DMS153 treated with DMSO at 0.1 percent for 48 hours (cell line): ENCODE results near the gene CEP162.
"Not testable (repeated sequence)": the region's sequence is repeated elsewhere in the genome, so short reads cannot be mapped to it uniquely, and the experiment has no call there.

Experiments
- DNase-seq: peaks from one replicate; lab custom pipeline; 2025; ENCODE audit not compliant: unreplicated experiment; lab: John Stamatoyannopoulos, UW

Gene CEP162, protein sequence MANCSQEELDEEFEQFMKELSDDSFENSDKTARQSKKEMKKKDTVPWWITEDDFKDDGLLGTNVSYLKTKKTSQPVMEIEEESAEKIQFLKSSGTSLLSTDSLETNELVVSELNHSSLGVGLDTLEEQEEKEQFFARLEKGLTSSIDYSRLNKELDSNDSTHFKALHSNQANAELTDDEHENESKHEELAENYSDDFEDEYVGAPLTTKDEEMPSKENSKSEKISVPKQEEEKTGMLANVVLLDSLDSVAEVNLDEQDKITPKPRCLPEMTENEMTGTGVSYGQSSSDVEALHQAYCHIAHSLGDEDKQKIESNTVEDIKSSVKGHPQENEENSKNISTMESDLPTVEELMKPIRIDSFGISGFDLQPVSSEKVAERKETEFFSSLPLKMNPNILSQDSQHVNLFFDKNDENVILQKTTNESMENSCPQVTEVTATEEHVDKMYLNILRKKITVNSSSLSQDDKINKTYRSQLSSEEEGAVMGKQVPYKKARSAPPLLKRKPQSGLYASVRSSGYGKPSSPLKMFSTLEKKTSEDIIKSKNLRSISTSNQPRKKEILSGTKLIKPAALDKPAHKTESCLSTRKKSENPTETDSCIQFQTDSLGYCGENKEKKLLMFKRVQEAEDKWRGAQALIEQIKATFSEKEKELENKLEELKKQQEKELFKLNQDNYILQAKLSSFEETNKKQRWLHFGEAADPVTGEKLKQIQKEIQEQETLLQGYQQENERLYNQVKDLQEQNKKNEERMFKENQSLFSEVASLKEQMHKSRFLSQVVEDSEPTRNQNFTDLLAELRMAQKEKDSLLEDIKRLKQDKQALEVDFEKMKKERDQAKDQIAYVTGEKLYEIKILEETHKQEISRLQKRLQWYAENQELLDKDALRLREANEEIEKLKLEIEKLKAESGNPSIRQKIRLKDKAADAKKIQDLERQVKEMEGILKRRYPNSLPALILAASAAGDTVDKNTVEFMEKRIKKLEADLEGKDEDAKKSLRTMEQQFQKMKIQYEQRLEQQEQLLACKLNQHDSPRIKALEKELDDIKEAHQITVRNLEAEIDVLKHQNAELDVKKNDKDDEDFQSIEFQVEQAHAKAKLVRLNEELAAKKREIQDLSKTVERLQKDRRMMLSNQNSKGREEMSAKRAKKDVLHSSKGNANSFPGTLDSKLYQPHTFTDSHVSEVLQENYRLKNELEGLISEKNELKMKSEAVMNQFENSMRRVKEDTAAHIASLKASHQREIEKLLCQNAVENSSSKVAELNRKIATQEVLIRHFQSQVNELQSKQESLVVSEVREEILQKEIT (N-terminal part only)

DNA sequence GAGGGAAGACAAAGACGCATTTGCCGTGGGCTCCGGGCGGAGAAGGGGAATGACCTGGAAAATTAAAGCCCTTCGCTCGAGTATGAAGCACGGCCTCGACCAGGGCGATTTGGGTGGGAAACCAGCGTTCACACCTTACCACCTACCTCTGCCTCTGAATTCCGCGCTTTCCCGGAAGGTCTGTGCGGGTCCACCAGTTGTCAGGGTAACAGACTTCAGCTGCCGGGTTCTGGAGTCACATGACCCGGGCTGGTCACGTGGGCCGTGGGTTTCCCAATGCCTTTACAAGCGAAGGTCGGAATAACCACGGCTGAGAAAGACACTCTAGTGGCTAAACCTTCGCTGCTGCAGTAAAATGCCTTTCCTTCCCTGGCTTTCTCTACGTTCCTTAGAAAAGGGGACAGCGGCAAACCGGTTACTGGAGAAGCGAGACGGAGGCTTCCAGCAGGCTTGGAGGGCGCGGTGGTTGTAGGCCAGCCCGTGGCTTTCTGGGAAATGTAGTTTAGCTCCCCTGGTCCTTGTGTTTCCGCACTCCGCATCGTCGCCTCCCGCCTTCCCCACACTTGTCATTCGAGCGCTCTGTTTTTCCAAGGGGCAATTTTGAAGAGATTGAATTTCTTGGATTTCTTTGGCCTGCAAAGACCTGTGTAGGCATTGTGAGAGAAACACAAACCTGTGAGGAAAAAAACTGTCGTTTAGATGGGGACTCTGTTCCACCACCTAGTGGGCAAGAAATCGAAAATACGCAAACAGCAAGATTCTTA is at the start of gene CEP162:
TSS of gene CEP162 (minus strand) at position 210 of the 764 bp plus-strand sequence. CDS start 1,250 bp downstream, outside the sequence.
- DNase-seq: peak; percentile 97

DNA sequence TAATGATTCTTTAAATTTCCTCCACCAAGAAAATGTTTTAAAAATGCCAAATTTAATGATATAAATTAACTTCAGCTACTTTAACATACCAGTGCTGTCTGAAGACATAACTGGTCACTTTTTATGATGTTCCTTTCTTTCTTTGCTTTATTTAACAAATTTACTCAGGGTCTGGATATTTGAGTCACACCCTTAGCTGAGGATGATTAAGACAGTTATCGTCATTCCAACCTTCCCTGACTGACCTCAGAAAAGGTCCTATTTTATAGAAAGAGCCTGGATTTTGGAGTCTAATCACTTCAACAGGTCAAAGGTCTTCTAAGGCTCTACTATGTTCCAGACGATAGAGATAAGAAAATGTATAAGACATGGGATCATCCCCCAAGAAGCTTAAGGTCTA is 47.4 kb upstream of the CEP162 start:
- DNase-seq: no peak

DNA sequence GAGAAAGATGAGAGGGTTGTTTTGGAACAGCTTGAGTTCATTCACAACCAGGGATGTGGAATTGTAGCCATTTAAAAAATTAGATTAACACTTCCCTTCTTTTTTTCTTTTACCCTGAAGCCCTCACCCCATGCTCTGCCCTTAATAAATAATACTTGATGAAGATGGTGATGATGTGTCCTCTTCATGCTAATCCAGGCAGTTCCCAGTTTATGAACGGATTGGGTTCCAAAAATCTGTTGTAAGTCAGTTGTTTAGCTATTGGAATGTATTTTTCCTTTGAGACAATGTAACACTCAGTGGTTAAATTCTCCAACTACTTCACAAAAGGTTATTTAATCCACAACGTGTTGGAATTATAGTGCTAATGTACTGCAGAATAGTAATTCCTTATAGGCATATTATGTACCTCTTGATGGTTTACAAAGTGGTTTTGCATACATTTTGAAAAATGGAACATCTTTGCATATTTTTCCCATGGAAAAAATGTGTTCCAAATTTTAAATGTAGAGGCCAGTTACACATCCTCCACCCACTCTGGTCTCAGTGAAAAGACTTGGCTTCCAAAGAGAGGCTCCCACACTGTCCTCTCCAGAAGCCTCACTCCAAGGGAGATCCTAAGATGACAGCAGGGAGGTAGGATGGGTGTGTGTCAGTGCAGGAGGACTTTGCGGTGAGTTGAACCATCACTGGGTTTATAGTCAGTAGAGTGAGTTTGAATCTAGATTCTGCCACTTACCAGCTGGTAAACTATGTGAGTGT is 45.8 kb upstream of the CEP162 start:
- DNase-seq: no peak

DNA sequence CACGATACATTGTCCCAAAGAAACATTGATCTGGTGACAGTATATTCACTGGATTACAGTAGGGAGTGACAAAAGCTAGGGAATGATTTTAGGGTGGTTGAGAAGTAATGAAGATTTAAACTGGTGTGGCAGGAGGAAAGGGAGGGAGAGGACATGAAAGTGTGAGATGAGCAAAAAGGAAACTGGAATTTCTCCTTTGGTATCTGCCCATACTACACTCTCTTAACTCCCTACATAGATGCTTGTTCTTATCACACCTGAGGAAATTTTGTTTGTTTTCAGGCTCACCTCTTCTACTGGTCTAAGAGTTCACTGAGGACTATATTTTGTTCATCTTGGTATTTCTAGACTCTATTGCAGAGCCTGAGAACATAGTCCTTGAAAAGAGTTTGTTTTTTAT is 44.9 kb upstream of the CEP162 start:
- no peak for DNase-seq

DNA sequence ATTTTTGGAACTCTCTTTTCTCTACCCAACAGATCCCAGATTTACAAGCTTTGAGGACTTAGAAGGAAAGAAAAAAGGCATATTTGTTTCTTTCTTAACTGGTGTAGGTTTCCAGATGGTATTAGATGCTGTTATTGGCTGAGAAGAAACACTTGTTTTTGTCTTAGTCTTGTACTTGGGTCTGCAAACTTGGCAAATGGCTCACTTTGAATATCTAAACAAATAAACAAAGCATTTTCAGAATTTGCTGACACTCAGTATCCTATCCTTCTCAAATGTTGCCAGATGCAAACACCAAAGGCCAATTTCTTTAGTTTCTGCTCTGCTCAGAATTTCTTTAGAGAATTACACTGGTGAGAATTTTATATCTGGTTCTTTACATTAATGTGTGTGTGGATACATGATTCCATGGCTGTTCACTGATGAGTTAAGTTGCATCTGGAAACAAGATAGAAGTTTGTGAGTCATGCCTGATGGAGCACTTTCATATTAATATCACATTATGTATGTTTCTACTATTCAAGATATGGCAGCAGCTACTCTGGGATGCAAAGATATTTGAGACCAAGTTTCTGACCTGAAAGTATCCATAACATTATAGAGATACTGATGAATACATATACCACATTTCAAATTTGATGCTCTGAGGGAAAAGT is 43.7 kb upstream of the CEP162 start:
- no peak for DNase-seq

DNA sequence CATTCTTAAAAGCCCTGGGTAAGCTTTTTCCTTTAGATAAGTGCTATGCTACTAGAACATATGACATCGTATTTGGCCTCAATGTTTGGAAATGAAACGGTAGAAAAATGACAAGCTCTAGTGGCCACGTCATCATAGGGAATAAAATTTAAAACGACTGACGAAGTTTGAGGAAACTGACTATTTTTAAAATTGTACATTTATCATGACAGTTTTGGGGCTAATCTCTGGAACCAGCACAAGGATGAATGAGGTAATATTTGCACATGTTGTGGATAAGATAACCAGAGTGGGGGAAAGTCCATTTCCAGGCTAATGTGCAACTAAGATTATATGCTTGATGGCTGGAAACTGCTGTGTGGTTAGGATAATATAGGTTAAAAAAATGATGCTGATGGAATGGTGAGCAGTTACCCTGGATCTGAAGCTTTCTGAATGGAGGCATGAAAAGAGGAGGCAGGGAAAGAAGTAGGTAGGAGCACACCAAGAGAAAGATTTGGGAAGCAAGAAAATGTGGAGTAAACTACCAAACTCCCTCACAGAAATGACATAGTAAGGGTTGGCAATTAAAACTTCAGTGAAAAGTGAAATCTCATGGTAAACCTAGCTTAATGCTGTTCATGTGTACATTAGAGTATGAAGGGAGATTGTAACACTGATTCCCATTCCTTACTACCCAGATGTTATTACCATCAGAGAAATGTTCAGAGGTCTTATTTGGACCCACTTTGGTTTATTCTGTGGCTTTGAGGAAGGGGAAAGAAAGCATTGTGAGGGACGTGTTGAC is 42.7 kb upstream of the CEP162 start:
- DNase-seq: no peak

DNA sequence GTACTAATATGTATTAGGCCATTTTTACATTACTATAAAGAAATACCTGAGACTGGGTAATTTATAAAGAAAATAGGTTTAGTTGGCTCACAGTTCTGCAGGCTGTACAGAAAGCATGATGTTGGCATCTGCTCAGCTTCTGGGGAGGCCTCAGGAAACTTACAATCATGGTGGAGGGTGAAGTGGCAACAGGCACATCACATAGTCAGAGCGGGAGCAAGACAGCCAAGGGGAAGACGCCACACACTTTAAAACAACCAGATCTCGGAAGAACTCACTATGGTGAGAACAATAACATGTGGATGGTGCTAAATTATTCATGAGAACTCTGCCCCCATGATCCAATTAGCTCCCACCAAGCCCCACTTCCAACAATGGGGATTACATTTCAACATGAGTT is 41.3 kb upstream of the CEP162 start:
- no peak for DNase-seq

DNA sequence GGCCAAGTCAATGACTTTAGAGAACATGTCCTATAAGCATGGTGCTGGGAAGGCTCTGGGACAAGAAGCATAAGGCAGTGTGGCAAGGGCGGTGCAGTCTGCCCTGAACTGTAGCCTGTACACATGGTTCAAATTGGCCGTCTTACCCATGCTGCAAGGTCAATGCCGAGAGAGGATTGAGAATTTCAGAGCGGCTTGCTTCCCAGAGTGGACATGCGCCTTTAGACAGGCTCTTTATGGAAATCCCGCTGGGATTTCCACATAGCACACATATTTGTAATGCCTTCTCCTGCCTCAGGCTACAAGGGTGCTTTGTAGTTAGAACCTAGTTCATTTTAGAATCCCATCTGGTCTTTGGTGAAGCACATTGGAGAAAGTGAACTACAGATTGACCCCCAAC is 36.1 kb upstream of the CEP162 start:
- DNase-seq: no peak

DNA sequence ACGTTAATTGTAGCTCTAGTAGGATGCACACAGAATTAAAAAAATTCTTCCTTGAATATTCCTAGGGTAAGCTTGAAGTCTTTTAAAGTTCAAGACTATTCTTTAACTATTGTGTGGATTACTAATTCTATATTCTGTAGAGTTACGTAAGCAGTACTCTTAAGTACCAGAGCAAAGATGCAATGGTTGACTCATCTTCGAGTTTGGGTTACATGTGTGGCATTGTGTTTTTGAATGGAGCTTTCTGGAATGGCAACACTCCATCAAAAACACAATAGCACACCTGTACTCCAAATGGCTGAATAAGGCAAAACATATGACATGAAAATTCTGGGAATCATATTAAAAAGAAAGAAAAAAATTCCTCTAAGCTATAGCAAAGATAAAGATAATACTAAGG is 33.5 kb upstream of the CEP162 start:
- DNase-seq: no peak

DNA sequence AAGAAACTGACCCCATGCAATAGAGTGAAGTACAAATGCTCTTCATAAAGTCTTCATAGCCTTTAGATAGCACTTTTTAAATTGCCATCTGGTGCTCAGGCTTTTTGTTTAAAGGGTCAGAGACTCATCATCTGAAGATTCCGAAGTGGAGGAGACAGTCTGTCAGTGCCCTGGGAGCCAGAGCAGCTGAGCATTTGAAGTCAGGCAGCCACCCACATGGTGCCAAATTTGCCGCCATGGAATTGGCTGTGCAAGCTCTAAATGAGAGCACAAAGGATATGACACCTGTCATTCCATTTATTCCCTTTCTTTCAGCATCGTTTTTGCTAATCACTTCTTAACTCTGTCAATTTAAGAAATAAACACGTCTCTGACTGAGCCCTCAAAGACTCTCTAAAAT is 32.8 kb upstream of the CEP162 start:
- no peak for DNase-seq

DNA sequence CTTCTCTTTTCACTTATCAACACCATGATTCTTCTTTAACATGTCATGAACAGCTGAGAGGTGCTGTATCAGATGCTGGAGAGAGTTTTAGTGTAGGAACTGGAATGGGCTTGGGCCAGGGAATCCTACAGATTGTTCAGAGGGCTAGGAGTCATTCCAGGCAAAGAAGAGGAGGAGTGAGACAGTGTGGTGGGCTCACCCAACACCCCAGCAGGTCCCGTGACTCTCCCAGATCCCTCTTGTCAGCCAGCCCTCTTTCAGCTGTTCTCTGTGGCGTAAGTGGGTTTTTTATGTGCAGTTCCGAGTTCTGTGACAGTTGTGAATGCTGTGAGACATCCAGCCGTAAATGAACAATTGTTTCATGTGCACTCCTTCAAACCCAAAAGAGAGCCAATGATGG is 31.4 kb upstream of the CEP162 start:
- no peak for DNase-seq

DNA sequence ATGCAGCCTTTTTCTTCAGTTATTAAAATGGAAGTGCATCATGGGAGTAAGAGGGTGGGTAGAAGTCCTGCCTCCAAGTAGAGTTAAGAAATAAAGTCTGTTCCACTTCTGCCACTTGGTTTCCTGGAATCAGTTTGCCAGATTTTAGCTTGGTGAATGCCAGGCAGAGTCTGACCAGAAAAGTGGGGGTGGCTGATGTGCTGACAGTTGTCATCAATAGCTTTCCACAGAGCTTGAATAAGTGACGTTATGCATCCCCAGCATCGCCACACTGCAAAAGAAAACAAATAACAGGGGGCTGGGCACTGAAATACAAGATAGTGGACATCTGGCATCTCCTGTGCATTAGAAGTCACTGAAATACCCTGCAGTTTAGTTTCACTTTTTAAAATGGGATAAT is 30.8 kb upstream of the CEP162 start:
- no peak for DNase-seq

DNA sequence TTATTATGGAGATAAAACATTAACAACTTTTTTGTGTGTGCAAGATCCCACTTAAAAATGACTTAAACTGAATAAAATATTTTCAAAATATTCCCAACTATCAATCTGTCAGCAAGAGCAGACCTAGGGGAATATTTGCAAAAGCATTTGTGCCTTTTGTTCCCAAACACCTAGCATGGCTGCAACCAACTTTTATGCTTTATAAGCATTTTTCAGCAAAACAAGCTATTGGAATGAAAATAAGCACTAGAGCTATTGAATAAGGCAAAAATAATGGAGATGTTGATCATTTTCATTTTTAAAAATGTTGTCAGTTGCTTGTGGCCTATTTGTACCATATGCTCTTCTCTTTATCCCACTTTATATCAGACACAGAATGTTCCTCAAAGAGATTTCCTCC is 28.2 kb upstream of the CEP162 start:
- no peak for DNase-seq

DNA sequence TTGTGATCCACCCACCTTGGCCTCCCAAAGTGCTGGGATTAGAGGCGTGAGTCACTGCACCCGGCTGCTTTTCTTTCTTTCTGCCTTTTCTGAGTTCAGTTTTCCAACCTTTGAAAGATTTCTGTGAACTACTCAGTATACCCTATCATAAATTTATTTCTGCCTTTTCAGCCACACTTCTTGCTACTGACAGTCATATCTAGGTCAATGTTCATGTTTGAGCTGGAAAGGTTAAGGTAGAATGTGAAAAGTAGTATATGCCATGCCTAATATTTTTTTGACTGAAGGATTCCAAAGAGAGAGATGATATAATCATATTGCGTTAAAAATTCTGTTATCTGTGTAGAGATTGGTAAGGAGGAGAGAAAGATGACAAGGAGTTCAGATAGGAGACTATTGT is 25.9 kb upstream of the CEP162 start:
- no peak for DNase-seq

DNA sequence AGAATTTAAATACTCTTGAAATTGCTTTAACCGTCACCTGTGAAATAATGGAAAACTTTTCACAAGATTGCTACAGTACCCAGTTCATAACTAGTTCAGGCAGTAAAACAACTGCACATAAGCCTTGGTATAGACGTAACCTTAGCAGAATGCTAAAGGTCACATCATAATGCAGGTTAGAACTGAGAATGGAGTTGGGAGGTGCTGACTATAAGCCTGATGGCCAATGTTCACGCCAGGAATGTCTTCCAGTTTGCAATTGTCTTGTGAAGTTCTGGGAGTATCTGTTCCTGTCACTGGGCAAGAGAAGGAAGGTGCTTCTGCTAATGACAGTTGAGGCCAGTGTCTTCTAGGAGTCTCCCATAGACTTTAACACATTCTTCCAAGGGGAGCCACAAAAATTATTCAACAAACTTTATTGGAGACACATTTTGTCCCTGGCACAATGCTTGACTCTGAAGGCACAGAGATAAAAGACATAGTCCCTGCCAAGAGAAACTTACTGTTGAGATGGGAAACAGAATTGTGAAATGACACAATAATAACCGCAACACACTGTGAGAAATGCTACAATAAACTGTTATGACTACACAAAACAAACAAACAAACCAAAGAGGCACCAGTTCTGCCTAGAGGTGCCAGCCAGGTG is 24.6 kb upstream of the CEP162 start:
- DNase-seq: no peak

DNA sequence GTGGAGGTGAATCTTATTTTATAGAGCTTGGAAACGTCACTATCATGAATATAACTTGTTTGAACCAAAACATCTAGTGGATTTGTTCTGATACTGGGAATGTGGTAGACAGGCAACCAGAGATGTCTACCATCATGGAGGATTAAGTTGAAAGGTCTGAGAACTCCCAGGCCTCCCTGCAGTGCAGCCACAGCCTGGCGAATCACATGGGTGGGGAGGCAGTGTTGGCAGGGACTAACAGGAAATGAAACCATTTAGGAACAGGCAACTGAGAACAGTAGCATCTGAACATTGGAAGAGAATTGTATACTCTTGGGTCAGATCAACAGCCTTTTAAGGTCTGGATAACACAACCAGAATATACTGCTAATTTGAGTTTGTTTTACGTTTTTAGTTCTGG is 22.3 kb upstream of the CEP162 start:
- DNase-seq: no peak

DNA sequence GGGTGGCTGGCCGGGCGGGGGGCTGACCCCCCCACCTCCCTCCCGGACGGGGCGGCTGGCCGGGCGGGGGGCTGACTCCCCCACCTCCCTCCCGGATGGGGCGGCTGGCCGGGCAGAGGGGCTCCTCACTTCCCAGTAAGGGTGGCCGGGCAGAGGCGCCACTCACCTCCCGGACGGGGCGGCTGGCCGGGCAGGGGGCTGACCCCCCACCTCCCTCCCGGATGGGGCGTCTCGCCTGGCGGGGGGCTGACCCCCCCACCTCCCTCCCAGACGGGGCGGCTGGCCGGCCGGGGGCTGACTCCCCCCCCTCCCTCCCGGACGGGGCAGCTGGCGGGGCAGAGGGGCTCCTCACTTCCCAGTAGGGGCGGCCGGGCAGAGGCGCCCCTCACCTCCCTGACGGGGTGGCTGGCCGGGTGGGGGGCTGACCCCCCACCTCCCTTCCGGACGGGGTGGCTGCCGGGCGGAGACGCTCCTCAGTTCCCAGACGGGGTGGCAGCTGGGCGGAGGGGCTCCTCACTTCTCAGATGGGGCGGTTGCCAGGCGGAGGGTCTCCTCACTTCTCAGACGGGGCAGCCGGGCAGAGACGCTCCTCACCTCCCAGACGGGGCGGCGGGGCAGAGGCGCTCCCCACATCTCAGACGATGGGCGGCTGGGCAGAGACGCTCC is 17.1 kb upstream of the CEP162 start:
- not testable (repeated sequence) for DNase-seq

DNA sequence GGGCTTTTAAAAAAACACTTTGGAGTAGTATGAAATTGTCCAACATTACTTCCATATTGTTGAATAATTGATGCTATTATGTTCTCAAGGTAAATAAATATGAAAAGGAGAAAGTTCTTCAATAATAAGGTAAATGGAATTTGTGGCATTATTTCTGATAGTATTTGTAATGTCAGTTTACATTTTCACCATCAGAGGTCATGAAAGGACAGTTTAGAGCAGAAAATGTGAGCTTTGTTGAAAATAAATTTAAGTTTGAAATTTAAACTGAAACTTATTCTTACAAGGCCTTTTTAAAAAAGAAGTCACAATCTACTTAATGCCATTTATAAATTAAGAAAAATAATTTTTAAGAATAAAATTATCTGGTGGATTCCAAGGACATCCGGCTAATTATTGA is 15.8 kb upstream of the CEP162 start:
- no peak for DNase-seq
